Astrocyte of the spinal cord (primary cell): ENCODE results near the gene ADGRG7.
"Not testable (repeated sequence)": the region's sequence is repeated elsewhere in the genome, so short reads cannot be mapped to it uniquely, and the experiment has no call there.

Source experiments
- DNase-seq: peaks from one replicate; pipeline ENCODE4 v3.0.0; 2011; ENCODE audit warnings: low read depth, low spot score
- H3K4me3 ChIP-seq: 2 replicates; pipeline ENCODE4 v1.5.1; 2011; ENCODE audit warnings: low read depth, mild to moderate bottlenecking, low read length, moderate library complexity
- in situ Hi-C: cut with HindIII; loops from 2 replicates; pipeline ENCODE4 v1.10.0; 2017; ENCODE audit warnings: low sequenced_read_pairs
- TF ChIP-seq, protein P1 (sequence below): IDR thresholded peaks from 2 replicates; pipeline ENCODE4 v1.5.1; 2012; ENCODE audit warnings: low read depth, mild to moderate bottlenecking, low read length, inconsistent platforms

ADGRG7 gene

GRCh38 chr3:100581650-100582049 lies 27.8 kb upstream of the ADGRG7 start:
- no peak for DNase-seq
- in situ Hi-C loops, result no loop called here
- H3K4me3 ChIP-seq, result no peak overlapping the region
- TF ChIP-seq, protein P1, sequence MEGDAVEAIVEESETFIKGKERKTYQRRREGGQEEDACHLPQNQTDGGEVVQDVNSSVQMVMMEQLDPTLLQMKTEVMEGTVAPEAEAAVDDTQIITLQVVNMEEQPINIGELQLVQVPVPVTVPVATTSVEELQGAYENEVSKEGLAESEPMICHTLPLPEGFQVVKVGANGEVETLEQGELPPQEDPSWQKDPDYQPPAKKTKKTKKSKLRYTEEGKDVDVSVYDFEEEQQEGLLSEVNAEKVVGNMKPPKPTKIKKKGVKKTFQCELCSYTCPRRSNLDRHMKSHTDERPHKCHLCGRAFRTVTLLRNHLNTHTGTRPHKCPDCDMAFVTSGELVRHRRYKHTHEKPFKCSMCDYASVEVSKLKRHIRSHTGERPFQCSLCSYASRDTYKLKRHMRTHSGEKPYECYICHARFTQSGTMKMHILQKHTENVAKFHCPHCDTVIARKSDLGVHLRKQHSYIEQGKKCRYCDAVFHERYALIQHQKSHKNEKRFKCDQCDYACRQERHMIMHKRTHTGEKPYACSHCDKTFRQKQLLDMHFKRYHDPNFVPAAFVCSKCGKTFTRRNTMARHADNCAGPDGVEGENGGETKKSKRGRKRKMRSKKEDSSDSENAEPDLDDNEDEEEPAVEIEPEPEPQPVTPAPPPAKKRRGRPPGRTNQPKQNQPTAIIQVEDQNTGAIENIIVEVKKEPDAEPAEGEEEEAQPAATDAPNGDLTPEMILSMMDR, result no peak

- H3K4me3 ChIP-seq, in situ Hi-C loops, DNase-seq: not testable (repeated sequence)
Measured at GRCh38 chr3:100582157-100582556, 27.2 kb upstream of the ADGRG7 start.

DNA sequence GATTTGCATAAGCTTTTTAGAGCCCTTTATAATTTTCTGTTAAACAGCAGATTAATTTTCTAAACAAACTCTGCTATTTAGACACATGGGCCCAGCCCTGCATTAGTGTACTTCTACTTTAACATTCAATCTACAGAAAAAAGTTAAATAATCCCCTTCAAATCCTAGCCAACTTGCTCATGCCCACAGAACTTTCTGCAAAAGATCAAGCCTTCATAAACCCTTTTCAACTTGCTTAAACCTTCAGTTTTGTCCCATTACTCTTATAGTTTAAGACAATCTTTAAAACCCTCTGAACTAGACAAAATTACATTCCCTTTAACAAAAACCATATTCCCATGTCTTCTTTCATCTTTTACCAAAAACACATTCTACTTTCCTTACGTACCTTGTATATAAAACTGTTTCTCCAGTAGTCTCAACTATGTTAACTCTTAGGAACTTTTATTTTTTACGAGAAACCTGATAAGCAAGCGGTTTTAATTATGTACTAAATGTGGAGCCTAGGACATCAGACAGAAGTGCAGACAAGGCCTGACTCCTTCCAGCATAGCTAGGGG lies 25.2 kb upstream of the ADGRG7 start:
- TF ChIP-seq, protein P1, result no peak
- in situ Hi-C loops, result no loop called here
- H3K4me3 ChIP-seq, result no peak overlapping the region
- no peak for DNase-seq

DNA sequence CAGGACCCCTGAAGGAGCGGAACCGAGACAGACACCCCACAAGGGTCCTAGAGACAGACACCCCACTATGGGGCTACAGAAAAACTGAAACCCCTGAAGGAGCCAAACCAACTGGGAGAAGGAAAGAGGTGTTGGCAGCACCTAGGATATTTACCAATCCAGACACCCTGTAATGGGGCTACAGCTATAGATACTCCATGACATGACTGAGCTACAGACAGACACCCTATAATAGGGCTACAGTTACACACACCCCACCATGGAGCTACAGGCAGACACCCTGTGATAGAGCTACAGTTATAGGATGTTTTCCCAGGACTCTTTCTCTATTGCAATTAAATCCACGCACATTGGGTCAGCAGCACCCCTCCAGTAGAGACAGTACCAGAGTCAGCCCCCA lies 22.6 kb upstream of the ADGRG7 start:
- TF ChIP-seq, protein P1, result no peak
- no peak for DNase-seq
- H3K4me3 ChIP-seq, result no peak overlapping the region
- in situ Hi-C loops, result no loop called here

GRCh38 chr3:100588251-100588650 lies 21.1 kb upstream of the ADGRG7 start:
- in situ Hi-C loops, result no loop called here
- DNase-seq, result no peak
- no peak overlapping the region for H3K4me3 ChIP-seq
- TF ChIP-seq, protein P1, result no peak

- TF ChIP-seq, protein P1, result peak; percentile 77
- H3K4me3 ChIP-seq, result peak overlapping the region; percentile 10
- in situ Hi-C loops, result no loop called here
- DNase-seq, result peak; percentile 71
Measured at GRCh38 chr3:100590114-100590839, 19.1 kb upstream of the ADGRG7 start.

- TF ChIP-seq, protein P1, result no peak
- no peak for DNase-seq
- no peak overlapping the region for H3K4me3 ChIP-seq
- in situ Hi-C loops, result no loop called here
Measured at GRCh38 chr3:100590840-100591147, 18.6 kb upstream of the ADGRG7 start.
